SK-N-SH (cell line): ENCODE measurements around the gene PSMG3. TPM values are rescaled to one million over a fixed set of nuclear protein-coding genes. Genes with fewer than 3 reads are reported as not detected.
A peak's percentile ranks its signal among the peaks of the same experiment; 100 is the strongest.

ENCODE experiments used
- CTCF ChIA-PET: fragments of 300-600, 350-600 bp; formaldehyde crosslinking; extraction: SDS; loops from one replicate; lab custom pipeline; 2021; lab: Yijun Ruan, JAX
- POLR2A ChIA-PET: fragments of 350-600 bp; sonication (Branson Sonifier 250); formaldehyde crosslinking; extraction: SDS; loops from one replicate; lab custom pipeline; 2020; ENCODE audit warnings: antibody characterized with exemption, inconsistent platforms; lab: Yijun Ruan, JAX
- DNase-seq: peaks from one replicate; pipeline ENCODE4 v3.0.0; 2012
- H2AFZ ChIP-seq: fragments of 200-600 bp; sonication (generic); 2 replicates; pipeline ENCODE4 v1.8.1; 2016; ENCODE audit warnings: antibody characterized with exemption, mild to moderate bottlenecking, low read depth
- H3F3A ChIP-seq: fragments of 200-600 bp; sonication (generic); replicated peaks from 2 replicates; pipeline ENCODE3; 2016; ENCODE audit warnings: antibody characterized with exemption, mild to moderate bottlenecking; ENCODE audit not compliant: insufficient read depth
- H3K27ac ChIP-seq, 2 experiments: fragments of 200-500 bp in 1 of 2; fragments of 200-600 bp in 1 of 2; sonication (Bioruptor generic) in 1 of 2; sonication (generic), shearing (Covaris generic) in 1 of 2; 2 replicates each; pipeline versions ENCODE4 v1.5.1 to v1.6.1; 2014 to 2016; ENCODE audit warnings: low read depth in 2 of 2, inconsistent platforms in 1 of 2, low read length in 1 of 2, mild to moderate bottlenecking in 1 of 2, mixed read lengths in 1 of 2
- H3K27me3 ChIP-seq: fragments of 200-600 bp; sonication (generic), shearing (Covaris generic); 2 replicates; pipeline ENCODE4 v1.6.1; 2016; ENCODE audit warnings: mixed run types; ENCODE audit not compliant: insufficient read depth
- H3K36me3 ChIP-seq, 2 experiments: fragments of 200-500 bp in 1 of 2; fragments of 200-600 bp in 1 of 2; sonication (Bioruptor generic) in 1 of 2; sonication (generic) in 1 of 2; replicated peaks in 1 of 2; 2 replicates each; pipeline versions ENCODE3 to v1.5.1; 2014 to 2016; ENCODE audit warnings: low read length in 1 of 2, mild to moderate bottlenecking in 1 of 2; ENCODE audit not compliant: insufficient read depth in 2 of 2, control insufficient read depth in 1 of 2
- H3K4me1 ChIP-seq, 2 experiments: fragments of 200-500 bp in 1 of 2; fragments of 200-600 bp in 1 of 2; sonication (Bioruptor generic) in 1 of 2; sonication (generic), shearing (Covaris generic) in 1 of 2; 2 replicates each; pipeline versions ENCODE4 v1.5.1 to v1.6.1; 2014 to 2016; ENCODE audit warnings: low read depth in 1 of 2, low read length in 1 of 2, mixed run types in 1 of 2; ENCODE audit not compliant: insufficient read depth in 2 of 2, control insufficient read depth in 1 of 2
- H3K4me2 ChIP-seq: fragments of 200-600 bp; sonication (generic), shearing (Covaris generic); 2 replicates; pipeline ENCODE4 v1.6.1; 2017; ENCODE audit warnings: mixed run types
- H3K4me3 ChIP-seq, 2 experiments: fragments of 200-500 bp in 1 of 2; fragments of 200-600 bp in 1 of 2; sonication (Bioruptor generic) in 1 of 2; sonication (generic), shearing (Covaris generic) in 1 of 2; 2 replicates each; pipeline versions ENCODE4 v1.5.1 to v1.8.1; 2014 to 2016; ENCODE audit warnings: low read depth in 2 of 2, inconsistent platforms in 1 of 2, low read length in 1 of 2, mild to moderate bottlenecking in 1 of 2, mixed read lengths in 1 of 2, moderate library complexity in 1 of 2
- H3K79me2 ChIP-seq: fragments of 200-600 bp; sonication (generic); 2 replicates; pipeline ENCODE4 v1.8.1; 2017; ENCODE audit warnings: mild to moderate bottlenecking; ENCODE audit not compliant: insufficient read depth
- H3K9ac ChIP-seq: fragments of 200-600 bp; sonication (generic); 2 replicates; pipeline ENCODE4 v1.6.1; 2017; ENCODE audit warnings: mixed run types
- H3K9me2 ChIP-seq: fragments of 200-600 bp; sonication (generic); 2 replicates; pipeline ENCODE4 v1.6.1; 2017; ENCODE audit warnings: mixed run types
- H3K9me3 ChIP-seq: fragments of 200-600 bp; sonication (generic); 2 replicates; pipeline ENCODE4 v1.6.1; 2017; ENCODE audit warnings: mixed run types, mild to moderate bottlenecking, moderate library complexity
- H4K20me1 ChIP-seq: fragments of 200-600 bp; sonication (generic); 2 replicates; pipeline ENCODE4 v1.6.1; 2017; ENCODE audit warnings: mild to moderate bottlenecking, mixed run types; ENCODE audit not compliant: insufficient read depth
- CHD2 ChIP-seq: fragments of 150-350 bp; IDR thresholded peaks from 2 replicates; pipeline ENCODE4 v1.6.1; 2018; ENCODE audit warnings: low read length; ENCODE audit not compliant: partially characterized antibody
- ELF1 ChIP-seq: IDR thresholded peaks from 2 replicates; pipeline ENCODE4 v1.4.0; 2012
- FOSL2 ChIP-seq: IDR thresholded peaks from 2 replicates; pipeline ENCODE4 v1.4.0; 2012; ENCODE audit warnings: low read depth, mild to moderate bottlenecking, moderate library complexity, borderline replicate concordance
- GATA2 ChIP-seq: sonication (generic); formaldehyde crosslinking; IDR thresholded peaks from 2 replicates; pipeline ENCODE4 v1.5.0; 2020; ENCODE audit warnings: mild to moderate bottlenecking, missing genetic modification reagents
- IRF3 ChIP-seq: fragments of 150-350 bp; IDR thresholded peaks from 2 replicates; pipeline ENCODE4 v1.6.1; 2016; ENCODE audit warnings: mild to moderate bottlenecking, low read depth, low read length
- JUND ChIP-seq: IDR thresholded peaks from 2 replicates; pipeline ENCODE4 v1.4.0; 2012
- MAX ChIP-seq: IDR thresholded peaks from 2 replicates; pipeline ENCODE4 v1.4.0; 2012; ENCODE audit warnings: low read depth
- MEF2A ChIP-seq: IDR thresholded peaks from 2 replicates; pipeline ENCODE4 v1.4.0; 2012; ENCODE audit warnings: low read depth, borderline replicate concordance
- MXI1 ChIP-seq: IDR thresholded peaks from 2 replicates; pipeline ENCODE4 v1.6.1; 2012; ENCODE audit warnings: mild to moderate bottlenecking, low read depth, low read length, improper control_type of control experiment
- NFIC ChIP-seq: IDR thresholded peaks from 2 replicates; pipeline ENCODE4 v1.4.0; 2012; ENCODE audit warnings: borderline replicate concordance
- NRF1 ChIP-seq: IDR thresholded peaks from 2 replicates; pipeline ENCODE4 v1.6.1; 2012; ENCODE audit warnings: low read depth, mild to moderate bottlenecking, low read length
- PBX3 ChIP-seq: IDR thresholded peaks from 2 replicates; pipeline ENCODE4; 2012
- POLR2AphosphoS5 ChIP-seq: IDR thresholded peaks from 2 replicates; pipeline ENCODE4 v1.6.1; 2012; ENCODE audit warnings: low read depth, low read length
- RAD21 ChIP-seq: IDR thresholded peaks from 2 replicates; pipeline ENCODE4 v1.6.1; 2012; ENCODE audit warnings: mild to moderate bottlenecking, low read length
- RXRA ChIP-seq: IDR thresholded peaks from 2 replicates; pipeline ENCODE4 v1.4.0; 2012; ENCODE audit warnings: low read depth, mild to moderate bottlenecking, borderline replicate concordance
- SIN3A ChIP-seq: IDR thresholded peaks from 2 replicates; pipeline ENCODE4 v1.6.1; 2012; ENCODE audit warnings: low read depth, mild to moderate bottlenecking, low read length, moderate library complexity, borderline replicate concordance
- SMC3 ChIP-seq: IDR thresholded peaks from 2 replicates; pipeline ENCODE4 v1.6.1; 2012; ENCODE audit warnings: low read depth, low read length, improper control_type of control experiment
- TCF12 ChIP-seq: IDR thresholded peaks from 2 replicates; pipeline ENCODE4 v1.4.0; 2012
- WGBS: methylation state at CpG from one replicate; pipeline ENCODE4 v1.1.6; 2017; ENCODE audit warnings: low lambda C conversion rate; 5-methylcytosine and 5-hydroxymethylcytosine counted together
- polyA plus RNA-seq, 3 experiments: library from polyadenylated mRNA; depleted of rRNA; stranded (reverse); fragments of >200 nt; gene quantifications; 2 replicates each; pipeline ENCODE4 v1.2.3, GENCODE V29; 2012
- TF ChIP-seq, protein P1 (sequence below): fragments of 200-600 bp; sonication (generic); IDR thresholded peaks from 2 replicates; pipeline ENCODE4 v1.6.1; 2017; ENCODE audit warnings: antibody characterized with exemption, mild to moderate bottlenecking, moderate library complexity

Gene PSMG3
- polyA plus RNA-seq, 1 of the 3 experiments (the other 2 are of a cell fraction): 109 TPM

- Histone ChIP-seq H3F3A (no peaks in the 10 kb centered on the region), H3K4me2 (no peak overlapping the region), H3K79me2 (no peaks in the 10 kb centered on the region), H3K4me3 (peak overlapping the region in 1 of 2 experiments; percentile 9; a peak in 1 of 4 replicates), H2AFZ (no peak overlapping the region), H4K20me1 (no peaks in the 10 kb centered on the region), H3K9me2 (no peaks in the 10 kb centered on the region), H3K27ac (peak overlapping the region in 1 of 2 experiments; percentile 89; a peak in 2 of 4 replicates), H3K9ac (no peak overlapping the region)
- POLR2A ChIA-PET: interaction anchor here (1.3 to 3.3 kb wide), 3 partner anchors 11 to 43 kb away, joined by 3 to 19 read pairs (median 12); no protein-coding TSS in a partner anchor
- WGBS: 59% methylated on average over 15 of the region's 16 CpGs
- DNase-seq: peak; percentile 27
- TF ChIP-seq RAD21 (no peak), MXI1 (no peak), JUND (no peak), SMC3 (no peak), NFIC (no peak), TCF12 (no peak), GATA2 (CRISPR knock-in tag) (no peak), CHD2 (no peak), PBX3 (no peak)
- TF ChIP-seq, protein P1, sequence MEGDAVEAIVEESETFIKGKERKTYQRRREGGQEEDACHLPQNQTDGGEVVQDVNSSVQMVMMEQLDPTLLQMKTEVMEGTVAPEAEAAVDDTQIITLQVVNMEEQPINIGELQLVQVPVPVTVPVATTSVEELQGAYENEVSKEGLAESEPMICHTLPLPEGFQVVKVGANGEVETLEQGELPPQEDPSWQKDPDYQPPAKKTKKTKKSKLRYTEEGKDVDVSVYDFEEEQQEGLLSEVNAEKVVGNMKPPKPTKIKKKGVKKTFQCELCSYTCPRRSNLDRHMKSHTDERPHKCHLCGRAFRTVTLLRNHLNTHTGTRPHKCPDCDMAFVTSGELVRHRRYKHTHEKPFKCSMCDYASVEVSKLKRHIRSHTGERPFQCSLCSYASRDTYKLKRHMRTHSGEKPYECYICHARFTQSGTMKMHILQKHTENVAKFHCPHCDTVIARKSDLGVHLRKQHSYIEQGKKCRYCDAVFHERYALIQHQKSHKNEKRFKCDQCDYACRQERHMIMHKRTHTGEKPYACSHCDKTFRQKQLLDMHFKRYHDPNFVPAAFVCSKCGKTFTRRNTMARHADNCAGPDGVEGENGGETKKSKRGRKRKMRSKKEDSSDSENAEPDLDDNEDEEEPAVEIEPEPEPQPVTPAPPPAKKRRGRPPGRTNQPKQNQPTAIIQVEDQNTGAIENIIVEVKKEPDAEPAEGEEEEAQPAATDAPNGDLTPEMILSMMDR: no peak
- TF ChIP-seq, all 33 proteins: peak for 0
- H3K9me3 ChIP-seq: no peaks in the 10 kb centered on the region
- peaks cover 0 to 78% of the 10 kb centered on the region in 2 experiments; a peak in 1 of 4 replicates for H3K4me1 ChIP-seq
- no peaks in the 10 kb centered on the region for H3K36me3 ChIP-seq
- H3K27me3 ChIP-seq: peaks cover 48% of the 10 kb centered on the region
- CTCF ChIA-PET: interaction anchor here (0.5 to 4.7 kb wide), 9 partner anchors 9 to 117 kb away, joined by 3 to 19 read pairs (median 3); no protein-coding TSS in a partner anchor
These were observed 27.4 kb upstream of the PSMG3 start for GRCh38 chr7:1597066-1597760.

DNA sequence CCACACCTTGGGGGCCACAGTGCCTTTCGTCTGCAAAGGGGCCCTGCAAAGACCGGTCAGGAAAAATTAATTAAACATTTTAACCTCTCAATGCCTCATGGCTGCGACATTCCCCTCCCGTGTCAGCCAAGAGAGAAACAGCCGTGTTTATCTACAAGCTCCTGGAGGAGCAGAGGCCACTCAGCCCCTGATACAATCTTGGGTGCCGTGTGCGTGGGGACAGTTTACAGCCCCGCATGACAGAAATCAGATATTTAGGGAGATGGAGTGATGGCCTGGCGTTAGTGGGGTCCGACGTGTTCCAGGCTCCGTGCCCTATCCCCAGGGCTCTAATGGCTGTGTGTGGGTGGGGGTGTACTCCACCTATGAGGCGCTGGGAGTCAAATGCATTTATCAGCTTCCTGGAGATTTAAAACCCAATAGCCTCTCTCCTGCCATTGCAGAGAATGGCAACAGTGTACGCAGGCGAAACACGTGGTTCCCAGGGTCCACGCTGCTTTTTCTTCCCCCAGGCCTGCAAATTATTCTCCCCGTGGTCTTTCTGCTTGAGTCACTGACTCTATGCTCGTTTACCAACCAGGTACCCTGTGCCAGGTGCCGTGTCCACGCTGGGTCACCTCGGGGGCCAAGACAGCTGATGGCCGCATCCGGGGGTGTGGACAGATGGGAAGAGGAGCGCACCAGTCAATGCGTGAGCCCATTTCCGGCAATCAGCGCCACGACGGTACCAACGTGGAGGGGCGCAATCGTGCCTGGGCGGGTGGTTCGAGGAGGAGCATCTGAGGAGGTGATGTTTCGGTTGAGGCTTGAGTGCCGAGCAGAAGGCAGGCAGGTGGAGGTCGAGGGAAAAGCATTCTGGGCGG is 26.6 kb upstream of the PSMG3 start:
- peak; percentile 88 for DNase-seq
- no peak overlapping the region for H3K4me2 ChIP-seq
- H3K36me3 ChIP-seq: no peaks in the 10 kb centered on the region
- peaks cover 48% of the 10 kb centered on the region for H3K27me3 ChIP-seq
- no peaks in the 10 kb centered on the region for H3K9me3 ChIP-seq
- WGBS: 45% methylated on average over 37 of the region's 39 CpGs
- ChIA-PET CTCF (interaction anchor here (0.5 to 4.7 kb wide), 10 partner anchors 8 to 117 kb away, joined by 3 to 19 read pairs (median 3); no protein-coding TSS in a partner anchor), POLR2A (interaction anchor here (1.0 to 3.3 kb wide), 3 partner anchors 10 to 52 kb away, joined by 4 to 19 read pairs (median 12); no protein-coding TSS in a partner anchor)
- no peaks in the 10 kb centered on the region for H3K9me2 ChIP-seq
- peaks cover 0 to 81% of the 10 kb centered on the region in 2 experiments; a peak in 1 of 4 replicates for H3K4me1 ChIP-seq
- no peak overlapping the region for H3K9ac ChIP-seq
- no peaks in the 10 kb centered on the region for H3K79me2 ChIP-seq
- H4K20me1 ChIP-seq: no peaks in the 10 kb centered on the region
- H3K27ac ChIP-seq: peak overlapping the region in 1 of 2 experiments; percentile 89; a peak in 2 of 4 replicates
- H2AFZ ChIP-seq: no peak overlapping the region
- no peaks in the 10 kb centered on the region for H3F3A ChIP-seq
- H3K4me3 ChIP-seq: peak overlapping the region in 1 of 2 experiments; percentile 6; a peak in 1 of 4 replicates
- TF ChIP-seq JUND (no peak), MEF2A (no peak), FOSL2 (no peak), POLR2AphosphoS5 (no peak), IRF3 (no peak), SIN3A (no peak), NRF1 (no peak), RXRA (no peak), ELF1 (no peak), MAX (no peak)
- TF ChIP-seq, protein P1: no peak
